HG02884 (cell line): ENCODE measurements around the gene PUSL1.
A peak's percentile ranks its signal among the peaks of the same experiment; 100 is the strongest.

ENCODE experiments used
- ATAC-seq: cut with Tn5 transposase; IDR thresholded peaks from one replicate; pipeline ENCODE4 v1.9.1; 2021; ENCODE audit warnings: mild to moderate bottlenecking, moderate library complexity; ENCODE audit not compliant: unreplicated experiment

The PUSL1 gene

DNA sequence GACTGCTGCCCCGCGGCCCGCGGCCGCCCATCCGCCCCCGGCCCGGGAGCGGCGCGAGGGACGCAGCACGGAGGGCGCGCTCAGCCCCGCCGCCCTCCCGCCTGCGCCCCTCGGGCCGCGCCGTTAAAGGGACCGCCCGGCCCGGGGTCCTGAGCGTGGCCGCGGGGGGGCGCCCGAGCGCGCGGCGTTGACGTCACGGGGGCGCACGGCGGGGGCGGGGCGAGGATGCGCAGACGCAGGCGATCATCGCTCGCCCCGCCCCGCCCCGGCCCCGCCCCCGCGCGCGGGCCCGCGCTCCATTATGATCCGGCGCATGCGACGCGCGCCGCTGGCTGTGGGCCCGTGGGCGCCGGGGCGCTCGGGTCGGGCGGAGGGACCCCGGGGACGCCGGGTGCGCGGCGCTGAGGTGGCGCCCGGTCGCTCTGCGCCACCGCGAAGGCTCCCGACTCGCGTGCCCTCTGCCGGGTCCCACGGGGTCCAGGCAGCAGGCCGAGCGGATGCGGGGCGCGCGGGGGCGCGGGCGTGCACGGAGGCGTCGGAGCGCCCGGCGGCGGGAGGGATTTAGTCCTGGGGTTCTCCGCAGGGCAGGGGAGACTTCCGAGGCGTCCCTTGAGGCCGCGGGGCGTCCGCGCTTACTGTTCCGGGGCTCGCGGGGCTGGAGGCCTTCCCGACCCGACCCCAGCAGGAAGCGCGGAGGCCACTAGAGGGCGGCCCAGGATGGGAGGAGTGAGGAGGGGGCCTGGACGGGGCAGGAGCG lies 41.0 kb downstream of the PUSL1 start, which contains the start of gene DVL1:
TSS of gene DVL1 (minus strand) at position 163 of the 757 bp plus-strand sequence. CDS start 353 bp downstream, outside the sequence.
- peak; percentile 47 for ATAC-seq

DNA sequence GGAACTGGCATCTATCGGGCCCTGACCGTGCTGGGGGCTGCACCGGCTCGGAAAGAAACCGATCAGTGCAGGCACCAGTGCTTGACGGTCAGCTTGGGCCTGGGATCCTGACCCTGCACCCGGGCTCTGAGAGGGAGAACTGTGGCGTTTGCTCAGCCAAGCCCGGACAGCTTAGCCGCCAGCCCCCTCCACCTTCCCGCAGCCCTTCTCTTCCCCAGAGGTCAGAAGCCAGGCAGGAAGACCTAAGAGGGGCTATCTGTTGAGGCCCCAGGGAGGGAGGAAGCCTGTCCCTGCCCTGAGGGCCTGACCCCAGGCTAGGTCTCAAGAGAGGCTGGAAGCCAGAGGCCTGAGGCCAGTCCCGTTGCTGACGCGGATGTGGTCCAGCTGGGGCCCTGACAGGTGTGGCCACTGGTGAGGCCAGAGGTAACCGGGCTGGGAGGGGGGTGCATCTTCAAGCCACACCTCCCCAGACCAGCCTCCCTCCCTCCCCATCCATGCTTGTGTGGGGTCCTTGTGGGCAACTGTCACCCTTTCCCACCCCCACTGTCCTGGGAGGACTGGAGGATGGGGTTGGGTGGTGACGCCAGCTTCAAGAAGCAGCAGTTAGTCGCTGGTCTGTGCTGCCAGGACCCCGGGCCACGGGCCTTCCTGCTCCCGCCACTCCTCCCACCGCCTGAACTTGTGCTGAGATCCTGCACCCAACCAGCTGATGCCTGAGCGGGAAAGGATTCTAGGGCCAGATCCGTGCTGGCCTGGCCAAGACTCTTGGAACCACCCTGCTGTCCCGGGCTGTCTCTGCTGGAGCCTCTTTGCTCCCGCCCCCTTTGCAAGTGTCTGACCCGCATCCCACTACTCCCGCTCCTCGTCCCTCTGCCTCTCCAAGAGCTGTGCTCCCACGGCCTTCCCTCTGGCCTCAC lies 43.4 kb downstream of the PUSL1 start:
- no peak for ATAC-seq

DNA sequence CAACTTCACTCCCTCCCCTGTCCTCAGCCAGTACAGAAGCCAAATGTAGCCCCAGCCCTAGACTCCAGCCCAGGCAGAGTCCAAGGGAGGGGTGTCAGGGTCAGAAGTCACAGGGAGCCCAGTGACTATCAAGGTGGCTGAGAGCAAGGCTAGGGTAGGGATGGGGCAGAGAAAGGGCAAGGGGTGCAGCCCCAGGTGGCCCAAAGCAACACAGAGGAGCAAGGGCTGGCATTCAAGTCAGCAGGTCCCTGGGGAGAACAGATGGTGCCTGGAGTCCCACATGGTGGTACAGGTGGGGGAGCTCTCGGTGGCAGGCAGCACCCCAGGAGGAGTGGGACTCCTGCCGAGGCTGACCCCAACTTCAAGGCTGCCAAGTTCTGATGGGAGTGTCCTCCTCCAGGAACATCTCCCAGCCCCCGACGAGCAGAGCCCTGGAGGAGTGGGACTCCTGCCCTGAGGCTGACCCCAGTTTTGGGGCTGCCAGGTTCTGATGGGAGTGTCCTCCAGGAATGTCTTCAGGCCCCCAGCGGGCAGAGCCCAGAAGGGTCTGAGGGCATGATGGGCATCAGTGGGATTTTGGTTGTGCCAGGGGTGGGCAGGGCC lies 44.5 kb downstream of the PUSL1 start:
- no peak for ATAC-seq

DNA sequence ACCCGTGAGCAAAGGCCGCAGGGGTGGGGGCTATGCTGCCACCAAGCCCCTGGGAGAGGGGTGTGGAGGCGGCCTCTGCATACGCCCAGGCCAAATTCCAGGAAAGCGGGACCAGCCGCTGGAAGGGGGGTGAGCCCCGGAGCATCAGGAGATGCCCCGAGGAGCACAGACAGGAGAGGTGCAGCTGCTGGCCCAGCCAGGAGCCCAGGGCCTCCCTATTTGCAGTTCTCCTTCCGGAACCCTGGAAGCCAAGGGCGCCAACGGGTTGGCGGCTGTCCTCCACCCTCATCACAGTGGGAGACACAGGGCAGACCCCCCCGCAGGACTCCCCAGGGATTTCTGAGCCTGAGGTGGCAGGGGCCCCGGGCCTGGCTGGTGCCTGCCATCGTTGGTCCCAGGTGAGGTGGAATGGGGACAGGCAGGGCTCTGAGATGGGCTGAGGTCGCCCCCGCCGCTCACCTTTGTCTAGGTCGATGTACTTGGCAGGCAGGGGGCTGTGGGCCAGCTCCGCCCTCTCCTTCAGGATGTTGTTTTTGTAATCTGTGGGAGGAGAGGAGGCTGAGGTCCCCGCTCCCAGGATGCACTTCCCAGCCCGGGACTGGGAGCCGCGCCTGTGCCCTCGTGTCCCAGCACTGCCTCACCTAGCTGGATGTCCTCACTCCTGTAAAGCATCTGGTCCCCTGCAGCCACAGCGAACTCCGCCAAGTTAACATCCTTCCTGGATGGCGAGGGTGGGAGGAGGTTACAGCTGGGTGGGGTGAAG lies 45.2 kb downstream of the PUSL1 start:
- ATAC-seq, result no peak

DNA sequence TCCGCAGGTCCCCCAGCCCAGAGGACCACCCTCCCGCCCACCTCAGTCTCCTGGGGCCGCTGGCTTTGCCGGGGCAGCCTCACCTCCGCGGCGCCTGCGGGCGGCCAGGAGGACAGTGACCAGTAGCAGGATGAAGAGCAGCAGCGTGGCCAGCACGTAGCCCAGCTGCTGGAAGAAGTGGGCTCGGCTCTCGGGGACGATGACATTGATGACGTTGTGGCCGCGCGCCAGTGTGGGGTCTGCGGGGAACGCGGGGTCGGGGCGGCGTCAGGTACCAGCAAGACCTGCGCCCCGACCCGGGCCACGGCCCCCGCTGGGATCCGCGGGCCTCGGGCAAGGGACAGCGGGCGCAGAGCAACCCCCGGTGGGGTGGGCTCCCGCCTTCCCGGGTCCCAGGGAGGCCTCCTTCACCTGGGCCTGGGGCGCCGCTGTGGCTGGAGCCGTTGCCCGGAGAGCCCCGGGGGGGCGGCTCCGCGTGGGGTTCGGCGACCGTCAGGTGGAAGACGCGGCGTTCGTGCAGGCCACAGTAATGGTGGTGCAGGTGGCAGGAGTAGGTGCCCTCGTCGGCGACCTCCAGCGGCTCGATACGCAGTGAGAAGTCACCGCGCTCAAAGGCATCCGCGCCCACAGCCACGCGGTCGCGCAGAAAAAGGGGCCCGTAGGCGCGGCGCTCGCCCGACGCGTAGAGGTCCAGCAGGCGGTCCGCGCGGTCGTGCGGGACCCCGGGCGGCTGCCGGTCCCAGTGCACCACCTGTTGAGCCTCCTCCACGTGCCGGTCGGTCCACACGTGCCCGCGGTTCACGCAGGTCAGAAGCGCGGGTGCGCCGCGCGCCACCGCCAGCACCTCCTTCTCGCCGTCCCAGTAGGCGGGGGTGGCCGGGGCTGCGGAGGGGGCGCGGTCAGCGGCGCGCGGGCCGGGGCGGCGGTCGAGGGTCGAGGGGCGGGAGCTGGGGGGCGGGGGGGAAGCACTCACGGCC lies 46.2 kb downstream of the PUSL1 start:
- no peak for ATAC-seq

DNA sequence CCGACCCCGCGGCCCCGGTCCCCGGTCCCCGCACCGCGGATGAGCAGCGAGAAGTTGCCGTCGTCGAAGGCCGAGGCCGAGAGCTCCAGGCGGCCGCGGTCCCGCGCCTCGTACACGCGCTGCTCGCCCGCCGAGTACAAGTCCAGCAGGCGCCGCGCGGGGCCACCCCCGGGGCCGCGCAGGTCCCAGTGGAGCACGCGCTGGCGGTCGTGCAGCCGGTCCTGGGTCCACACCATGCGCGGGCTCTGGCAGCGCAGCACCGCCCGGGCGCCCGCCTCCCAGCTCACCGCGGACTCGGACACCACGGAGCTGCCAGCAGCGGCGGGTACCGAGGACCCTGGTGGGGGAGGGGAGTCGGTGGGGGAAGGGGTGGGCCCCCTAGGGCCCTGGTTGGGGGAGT lies 47.0 kb downstream of the PUSL1 start:
- ATAC-seq, result no peak

DNA sequence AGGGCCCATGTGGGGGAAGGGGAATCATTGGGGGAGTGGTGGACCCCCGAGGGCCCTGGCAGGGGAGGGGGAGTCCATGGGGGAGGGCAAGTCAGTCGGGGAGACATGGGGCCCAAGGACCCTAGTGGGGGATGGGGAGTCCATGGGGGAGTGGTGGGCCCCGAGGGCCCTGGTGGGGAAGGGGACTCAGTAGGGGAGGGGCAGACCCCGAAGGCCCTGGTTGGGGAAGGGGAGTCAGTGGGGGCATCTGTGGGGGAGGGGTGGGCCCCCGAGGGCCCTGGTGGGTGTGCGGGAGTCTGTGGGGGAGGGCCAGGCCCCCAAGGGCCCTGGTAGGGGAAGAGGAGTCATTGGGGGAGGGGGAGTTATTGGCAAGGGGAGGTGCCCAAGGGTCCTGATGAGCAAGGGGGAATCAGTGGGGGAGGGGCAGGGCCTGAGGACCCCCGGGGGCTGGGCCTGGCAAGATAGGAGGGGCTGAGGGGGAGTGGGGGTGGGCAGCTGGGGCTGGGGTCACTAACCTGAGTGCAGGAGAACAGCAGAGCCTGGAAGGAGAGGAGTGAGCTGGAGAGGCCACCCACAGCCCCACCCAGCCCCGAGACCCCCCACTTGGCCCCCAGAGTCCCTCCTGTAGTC lies 47.9 kb downstream of the PUSL1 start:
- ATAC-seq, result no peak

DNA sequence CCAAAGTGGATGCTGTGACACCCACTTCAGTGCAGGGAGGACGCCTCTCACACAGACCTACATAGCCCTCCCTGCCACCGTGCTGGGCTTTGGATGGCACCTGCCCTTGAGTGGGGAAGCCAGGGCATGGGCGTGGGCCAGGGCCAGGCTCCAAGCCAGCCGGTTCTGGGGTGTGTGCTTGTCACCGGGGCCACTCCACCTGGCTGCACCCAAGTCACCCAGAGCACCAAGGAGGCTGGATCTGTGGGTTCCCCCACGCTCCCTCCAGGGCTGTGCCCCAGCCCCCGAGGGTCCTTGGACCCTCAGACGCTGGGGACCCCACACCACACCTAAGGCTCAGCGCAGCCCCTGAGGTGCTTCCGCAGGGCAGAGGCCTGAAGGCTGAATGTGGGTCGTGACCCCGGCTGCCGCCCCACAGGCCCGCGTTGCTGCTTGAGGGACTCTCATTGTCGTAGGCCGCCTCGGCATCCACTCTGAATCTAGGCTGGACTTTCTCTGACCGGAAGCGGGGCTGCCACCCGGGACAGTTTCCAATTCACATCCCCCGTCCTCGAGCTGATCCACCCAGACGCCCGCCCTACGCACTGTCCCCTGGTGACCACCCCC lies 48.5 kb downstream of the PUSL1 start:
- no peak for ATAC-seq

DNA sequence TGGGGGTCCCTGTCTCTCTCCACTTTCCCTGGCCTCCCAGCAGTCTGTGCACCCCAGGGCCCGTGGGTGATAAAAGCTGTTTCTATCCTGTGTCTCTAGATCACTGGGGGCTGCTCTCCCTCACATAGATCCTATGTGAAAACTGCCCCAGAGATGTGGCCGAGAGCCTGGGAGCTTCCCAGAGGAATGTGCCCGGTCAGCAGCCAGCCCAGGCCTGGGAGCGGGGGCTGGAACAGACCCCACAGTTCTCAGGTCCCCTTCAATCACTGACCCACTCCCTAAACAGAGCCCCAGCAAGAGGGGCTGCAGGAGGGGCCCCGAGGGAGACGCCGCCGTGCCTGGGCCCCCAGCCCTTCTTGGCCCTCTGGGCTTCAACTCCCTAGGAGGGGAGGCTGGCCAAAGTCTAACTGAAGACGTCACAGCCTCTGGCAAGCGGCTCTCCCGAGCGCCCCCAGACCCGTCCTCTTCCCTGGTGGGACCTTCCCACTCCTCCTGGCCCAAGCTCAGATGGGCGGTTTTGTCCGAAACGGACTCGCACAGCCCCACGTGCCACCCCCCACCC lies 49.6 kb downstream of the PUSL1 start:
- ATAC-seq, result no peak

DNA sequence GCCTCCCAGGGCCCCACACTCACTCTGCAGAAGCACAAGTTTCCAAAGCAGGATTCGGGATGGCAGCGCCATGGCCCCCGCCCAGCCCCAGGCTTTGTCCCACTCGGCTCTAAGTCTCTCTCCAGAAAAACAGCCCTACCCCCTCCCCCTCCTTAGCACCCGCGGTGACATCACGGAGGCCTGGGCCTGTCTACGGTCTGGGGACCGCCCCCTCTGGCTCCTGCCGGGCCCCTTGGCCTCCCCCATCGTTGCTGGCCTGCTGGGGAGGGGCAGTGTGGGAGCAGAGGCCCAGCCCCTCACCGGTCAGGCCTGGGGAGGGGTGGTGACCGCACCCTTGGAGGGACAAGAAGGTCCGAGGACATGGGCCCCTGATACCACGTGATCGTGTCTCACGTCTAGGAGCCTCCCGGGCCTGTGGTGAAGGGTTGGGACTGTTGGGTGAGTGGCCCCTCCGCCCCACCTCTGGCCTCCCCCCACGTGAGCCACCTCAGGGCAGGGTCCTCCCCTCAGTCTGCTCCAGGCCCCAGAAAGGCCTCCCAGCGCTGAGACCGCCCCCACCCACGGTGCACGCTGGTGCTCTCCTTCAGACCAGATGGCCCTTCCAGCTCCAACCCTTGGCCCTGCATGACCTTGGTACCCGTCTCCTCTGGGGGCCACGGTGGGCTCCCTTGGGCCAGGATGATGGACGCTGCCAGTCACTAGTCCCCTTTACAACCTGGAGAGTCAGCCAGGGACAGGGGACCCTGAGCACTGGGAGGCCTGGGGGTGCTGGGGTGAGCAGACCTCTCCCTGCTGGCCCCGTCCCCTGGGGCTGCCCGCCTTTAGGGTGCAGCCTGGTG lies 50.3 kb downstream of the PUSL1 start, which contains the start of gene MXRA8:
TSS of gene MXRA8 (minus strand) at position 123 of the 839 bp plus-strand sequence. CDS start at position 72, 51 bp downstream.
- ATAC-seq, result no peak

DNA sequence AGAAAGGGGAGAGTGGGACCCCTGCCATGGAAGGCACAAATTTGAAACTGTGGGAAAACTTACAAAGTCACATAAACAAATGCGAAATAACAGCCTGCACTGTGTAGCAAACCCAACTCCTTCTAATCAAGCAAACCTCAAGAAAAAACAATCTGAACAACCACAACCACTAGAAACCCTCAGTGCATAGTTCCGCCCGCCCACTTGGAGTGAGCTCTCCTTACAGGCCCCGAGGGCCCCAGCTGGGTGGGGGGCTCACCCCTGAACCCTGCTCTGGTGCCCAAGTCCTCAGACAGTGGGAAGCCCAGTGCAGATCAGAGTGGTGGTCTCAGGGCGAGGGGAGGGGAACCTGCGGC lies 50.9 kb downstream of the PUSL1 start:
- no peak for ATAC-seq

DNA sequence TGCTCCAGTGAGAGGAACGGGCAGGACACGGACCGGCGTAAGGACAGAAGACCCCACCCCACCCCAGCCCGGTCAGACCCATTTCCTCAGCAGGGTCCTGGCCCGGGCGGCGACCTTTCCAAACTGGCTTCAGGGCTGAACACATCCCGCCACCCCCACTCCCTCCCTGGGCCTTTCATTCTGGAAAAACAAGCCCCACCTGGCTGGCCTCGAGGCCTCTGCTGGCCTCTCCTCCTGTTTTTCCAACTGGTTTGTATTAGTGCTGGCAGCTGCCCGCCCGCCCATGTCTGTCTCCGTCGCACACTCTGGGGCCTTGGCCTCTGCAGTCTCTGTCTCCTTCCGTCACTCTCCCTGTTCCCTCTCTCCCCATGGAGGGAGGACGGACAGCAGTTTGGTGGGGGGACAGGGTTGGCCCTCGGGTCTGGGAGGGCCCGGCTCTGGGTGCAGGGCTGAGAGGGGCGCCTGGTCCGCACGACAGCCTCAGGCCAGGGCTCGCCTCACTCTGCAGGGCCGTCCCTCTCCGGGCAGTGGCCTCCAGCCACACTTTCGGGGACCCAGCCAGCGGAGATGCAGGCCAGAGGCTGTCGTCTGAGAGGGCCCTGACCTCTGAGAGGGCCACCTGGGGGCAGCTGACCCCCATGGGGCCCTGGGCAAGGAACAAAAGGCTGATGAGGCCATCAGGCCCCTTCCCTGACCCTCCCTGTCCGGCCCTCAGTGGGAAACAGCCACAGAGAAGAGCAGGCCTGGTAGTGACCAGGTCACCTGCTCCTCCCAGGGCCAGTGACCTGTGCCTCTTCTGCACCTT lies 51.5 kb downstream of the PUSL1 start:
- ATAC-seq, result no peak

DNA sequence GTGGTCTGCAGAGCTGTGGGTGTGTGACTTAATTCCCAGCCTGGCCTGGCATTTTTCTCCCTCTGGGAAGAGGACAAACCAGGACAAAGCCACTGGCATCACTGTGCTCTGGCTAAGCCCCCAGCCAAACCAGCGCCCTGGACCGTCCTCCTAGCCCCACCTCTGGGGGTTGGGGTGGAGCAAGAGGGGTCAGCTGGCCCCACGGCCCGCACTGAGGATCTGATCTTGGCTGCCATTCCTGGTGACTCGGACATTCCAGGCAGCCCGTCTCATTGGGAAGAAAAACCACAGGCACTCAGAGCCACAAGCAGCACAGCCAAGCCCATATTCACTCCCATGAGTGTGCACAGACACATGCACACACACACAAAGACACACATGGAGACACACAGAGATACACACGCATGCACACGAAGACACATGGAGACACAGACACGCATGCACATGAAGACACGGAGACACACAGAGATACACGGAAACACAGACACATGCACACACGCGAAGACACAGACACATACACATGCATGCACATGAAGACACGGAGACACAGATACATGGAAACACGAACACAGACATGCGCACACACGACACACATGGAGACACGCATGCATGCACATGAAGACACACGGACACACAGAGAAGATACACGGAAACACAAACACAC lies 52.2 kb downstream of the PUSL1 start:
- no peak for ATAC-seq
